ENCODE data around the gene WFDC2.

The WFDC2 gene

DNA sequence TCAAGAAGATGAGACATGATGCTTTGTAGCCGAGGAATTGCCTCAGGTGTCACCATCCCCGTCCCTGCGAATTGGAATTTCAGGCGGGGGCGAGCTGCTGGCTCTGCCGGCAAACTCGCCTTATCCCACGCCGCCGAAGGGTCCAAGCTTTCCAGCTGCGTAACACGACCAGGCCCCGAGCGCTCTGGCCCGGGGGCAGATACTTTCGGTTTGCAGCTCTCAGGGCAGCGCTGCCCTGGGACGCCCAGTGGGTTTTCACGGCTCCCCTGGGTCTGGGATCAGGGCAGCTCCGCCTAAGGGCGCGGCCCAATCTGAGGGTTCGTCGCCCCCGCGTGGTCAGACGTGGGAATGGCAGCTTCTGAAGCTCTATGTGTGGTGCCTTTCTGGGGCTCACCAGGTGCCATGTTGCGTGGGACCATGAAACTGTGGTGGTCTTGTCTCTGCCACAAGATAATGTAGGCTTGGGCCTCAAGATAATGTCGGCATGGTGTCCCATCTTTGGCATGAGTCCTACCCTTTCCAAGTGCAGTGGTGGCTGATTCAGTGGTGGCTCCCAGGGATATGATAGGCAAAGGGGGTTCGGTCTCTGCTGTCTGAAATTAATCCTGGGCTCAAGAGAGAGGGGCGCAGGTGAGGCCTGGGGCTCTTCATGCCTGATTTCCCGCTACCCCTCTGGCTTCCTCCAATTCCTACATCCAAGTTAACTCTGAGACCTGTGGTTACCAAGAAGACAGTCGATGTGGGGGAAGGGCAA, 32.6 kb upstream of the WFDC2 start:
- Histone ChIP-seq H3K4me1 (ENCODE audit: control insufficient read depth, insufficient read depth, low read length) (peaks cover 7% of the 10 kb centered on the region; the same call in 1 of the 2 replicates), H3K36me3 (ENCODE audit: control insufficient read depth, insufficient read depth, low read length) (peaks cover 4% of the 10 kb centered on the region; the same call in 1 of the 2 replicates), H3K27ac (ENCODE audit: low read depth, low read length) (no peak overlapping the region), H3K4me3 (ENCODE audit: low read depth, low read length) (peak overlapping the region; percentile 69), H3K9ac (ENCODE audit: low read depth, low read length) (0 out of 2 replicates have a peak overlapping the region, but pooled peaks have one; percentile 7), H3K27me3 (ENCODE audit: control insufficient read depth, insufficient read depth, low read length) (no peaks in the 10 kb centered on the region), H3K9me3 (ENCODE audit: control insufficient read depth, insufficient read depth, low read length) (no peaks in the 10 kb centered on the region)

DNA sequence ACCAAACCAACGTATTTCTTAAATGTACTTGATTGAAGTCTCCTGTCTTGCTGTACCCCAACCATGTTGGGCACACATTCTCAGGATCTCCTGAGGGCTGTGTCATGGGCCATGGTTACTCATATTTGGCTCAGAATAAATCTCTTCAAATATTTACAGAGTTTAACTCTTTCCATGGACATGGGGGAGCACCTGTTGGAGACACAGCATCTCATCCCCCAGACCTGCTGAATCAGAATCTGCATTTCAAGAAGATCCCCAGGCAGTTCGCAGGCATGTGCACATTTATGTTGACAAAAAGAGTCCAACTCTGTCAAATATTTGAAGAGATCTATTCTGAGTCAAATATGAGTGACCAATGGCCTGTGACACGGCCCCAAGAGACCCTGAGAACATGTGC, 29.1 kb upstream of the WFDC2 start:
- peak overlapping the region; percentile 60 for H3K27ac ChIP-seq (ENCODE audit: low read depth, low read length)
- H3K4me3 ChIP-seq (ENCODE audit: low read depth, low read length): no peak overlapping the region
- no peak overlapping the region for H3K9ac ChIP-seq (ENCODE audit: low read depth, low read length)
- no peaks in the 10 kb centered on the region for H3K9me3 ChIP-seq (ENCODE audit: control insufficient read depth, insufficient read depth, low read length)
- peaks cover 7% of the 10 kb centered on the region; the same call in 1 of the 2 replicates for H3K4me1 ChIP-seq (ENCODE audit: control insufficient read depth, insufficient read depth, low read length)
- H3K36me3 ChIP-seq (ENCODE audit: control insufficient read depth, insufficient read depth, low read length): no peaks in the 10 kb centered on the region
- no peaks in the 10 kb centered on the region for H3K27me3 ChIP-seq (ENCODE audit: control insufficient read depth, insufficient read depth, low read length)

DNA sequence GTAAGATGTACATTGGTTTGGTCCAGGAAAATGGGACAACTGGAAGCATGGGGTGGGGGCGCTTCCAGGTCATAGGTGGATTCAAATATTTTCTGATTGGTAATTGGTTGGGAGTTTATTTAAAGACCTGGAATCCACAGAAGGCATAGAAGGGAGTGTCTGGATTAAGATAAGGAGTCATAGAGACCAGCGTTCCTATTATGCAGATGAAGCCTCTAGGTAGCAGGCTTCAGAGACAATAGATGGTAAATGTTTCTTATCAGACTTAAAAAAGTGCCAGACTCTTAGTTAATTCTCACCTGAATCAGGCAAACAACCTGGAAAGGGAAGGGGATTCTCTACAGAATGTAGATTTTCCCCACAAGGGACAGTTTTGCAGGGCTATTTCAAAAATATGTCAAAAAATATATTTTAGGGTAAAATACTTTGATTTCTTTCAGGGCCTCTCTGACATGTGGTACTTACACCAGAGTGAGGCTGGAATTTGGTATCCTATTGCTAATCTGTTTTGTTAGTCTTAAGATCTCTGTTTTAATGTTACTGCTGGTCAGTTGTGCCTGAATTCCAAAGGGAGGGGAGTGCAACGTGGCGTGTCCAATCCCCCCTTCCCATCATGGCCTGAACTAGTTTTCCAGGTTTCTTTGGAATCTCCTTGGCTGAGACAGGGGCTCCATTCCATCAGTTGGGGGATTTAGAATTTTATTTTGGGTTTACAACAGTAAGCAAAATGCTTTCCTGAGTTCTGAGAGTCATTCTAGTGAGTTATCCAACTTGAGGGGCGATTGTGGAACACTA, 28.5 kb upstream of the WFDC2 start:
- Histone ChIP-seq H3K36me3 (ENCODE audit: control insufficient read depth, insufficient read depth, low read length) (no peaks in the 10 kb centered on the region), H3K4me3 (ENCODE audit: low read depth, low read length) (no peak overlapping the region), H3K9me3 (ENCODE audit: control insufficient read depth, insufficient read depth, low read length) (no peaks in the 10 kb centered on the region), H3K4me1 (ENCODE audit: control insufficient read depth, insufficient read depth, low read length) (peaks cover 7% of the 10 kb centered on the region; the same call in 1 of the 2 replicates), H3K9ac (ENCODE audit: low read depth, low read length) (no peak overlapping the region), H3K27ac (ENCODE audit: low read depth, low read length) (peak overlapping the region; percentile 60), H3K27me3 (ENCODE audit: control insufficient read depth, insufficient read depth, low read length) (no peaks in the 10 kb centered on the region)

GRCh38 chr20:45441746-45442145, 27.8 kb upstream of the WFDC2 start:
- Histone ChIP-seq H3K36me3 (ENCODE audit: control insufficient read depth, insufficient read depth, low read length) (no peaks in the 10 kb centered on the region), H3K9me3 (ENCODE audit: control insufficient read depth, insufficient read depth, low read length) (no peaks in the 10 kb centered on the region), H3K4me1 (ENCODE audit: control insufficient read depth, insufficient read depth, low read length) (peaks cover 7% of the 10 kb centered on the region; the same call in 1 of the 2 replicates), H3K9ac (ENCODE audit: low read depth, low read length) (no peak overlapping the region), H3K27me3 (ENCODE audit: control insufficient read depth, insufficient read depth, low read length) (no peaks in the 10 kb centered on the region), H3K27ac (ENCODE audit: low read depth, low read length) (peak overlapping the region; percentile 30), H3K4me3 (ENCODE audit: low read depth, low read length) (no peak overlapping the region)

GRCh38 chr20:45444050-45444449, 25.5 kb upstream of the WFDC2 start:
- H3K9me3 ChIP-seq (ENCODE audit: control insufficient read depth, insufficient read depth, low read length): no peaks in the 10 kb centered on the region
- H3K9ac ChIP-seq (ENCODE audit: low read depth, low read length): no peak overlapping the region
- H3K27ac ChIP-seq (ENCODE audit: low read depth, low read length): no peak overlapping the region
- peaks cover 7% of the 10 kb centered on the region; the same call in 1 of the 2 replicates for H3K4me1 ChIP-seq (ENCODE audit: control insufficient read depth, insufficient read depth, low read length)
- no peaks in the 10 kb centered on the region for H3K27me3 ChIP-seq (ENCODE audit: control insufficient read depth, insufficient read depth, low read length)
- no peak overlapping the region for H3K4me3 ChIP-seq (ENCODE audit: low read depth, low read length)
- no peaks in the 10 kb centered on the region for H3K36me3 ChIP-seq (ENCODE audit: control insufficient read depth, insufficient read depth, low read length)

- Histone ChIP-seq H3K4me1 (ENCODE audit: control insufficient read depth, insufficient read depth, low read length) (peaks cover 8% of the 10 kb centered on the region), H3K9ac (ENCODE audit: low read depth, low read length) (no peak overlapping the region), H3K27ac (ENCODE audit: low read depth, low read length) (no peak overlapping the region), H3K36me3 (ENCODE audit: control insufficient read depth, insufficient read depth, low read length) (no peaks in the 10 kb centered on the region), H3K27me3 (ENCODE audit: control insufficient read depth, insufficient read depth, low read length) (no peaks in the 10 kb centered on the region), H3K4me3 (ENCODE audit: low read depth, low read length) (no peak overlapping the region), H3K9me3 (ENCODE audit: control insufficient read depth, insufficient read depth, low read length) (no peaks in the 10 kb centered on the region)
Measured at GRCh38 chr20:45445805-45446562, 23.6 kb upstream of the WFDC2 start.

GRCh38 chr20:45448270-45448669, 21.3 kb upstream of the WFDC2 start:
- H3K9ac ChIP-seq (ENCODE audit: low read depth, low read length): no peak overlapping the region
- H3K27me3 ChIP-seq (ENCODE audit: control insufficient read depth, insufficient read depth, low read length): no peaks in the 10 kb centered on the region
- no peak overlapping the region for H3K27ac ChIP-seq (ENCODE audit: low read depth, low read length)
- H3K36me3 ChIP-seq (ENCODE audit: control insufficient read depth, insufficient read depth, low read length): no peaks in the 10 kb centered on the region
- peaks cover 2% of the 10 kb centered on the region; the same call in 1 of the 2 replicates for H3K4me1 ChIP-seq (ENCODE audit: control insufficient read depth, insufficient read depth, low read length)
- no peaks in the 10 kb centered on the region for H3K9me3 ChIP-seq (ENCODE audit: control insufficient read depth, insufficient read depth, low read length)
- H3K4me3 ChIP-seq (ENCODE audit: low read depth, low read length): no peak overlapping the region

- peak overlapping the region; percentile 43 for H3K27ac ChIP-seq (ENCODE audit: low read depth, low read length)
- no peaks in the 10 kb centered on the region for H3K27me3 ChIP-seq (ENCODE audit: control insufficient read depth, insufficient read depth, low read length)
- H3K36me3 ChIP-seq (ENCODE audit: control insufficient read depth, insufficient read depth, low read length): no peaks in the 10 kb centered on the region
- no peaks in the 10 kb centered on the region for H3K9me3 ChIP-seq (ENCODE audit: control insufficient read depth, insufficient read depth, low read length)
- no peak overlapping the region for H3K9ac ChIP-seq (ENCODE audit: low read depth, low read length)
- H3K4me1 ChIP-seq (ENCODE audit: control insufficient read depth, insufficient read depth, low read length): peaks cover 2% of the 10 kb centered on the region; the same call in 1 of the 2 replicates
- H3K4me3 ChIP-seq (ENCODE audit: low read depth, low read length): no peak overlapping the region
Measured at GRCh38 chr20:45449528-45449927, 20.0 kb upstream of the WFDC2 start.

DNA sequence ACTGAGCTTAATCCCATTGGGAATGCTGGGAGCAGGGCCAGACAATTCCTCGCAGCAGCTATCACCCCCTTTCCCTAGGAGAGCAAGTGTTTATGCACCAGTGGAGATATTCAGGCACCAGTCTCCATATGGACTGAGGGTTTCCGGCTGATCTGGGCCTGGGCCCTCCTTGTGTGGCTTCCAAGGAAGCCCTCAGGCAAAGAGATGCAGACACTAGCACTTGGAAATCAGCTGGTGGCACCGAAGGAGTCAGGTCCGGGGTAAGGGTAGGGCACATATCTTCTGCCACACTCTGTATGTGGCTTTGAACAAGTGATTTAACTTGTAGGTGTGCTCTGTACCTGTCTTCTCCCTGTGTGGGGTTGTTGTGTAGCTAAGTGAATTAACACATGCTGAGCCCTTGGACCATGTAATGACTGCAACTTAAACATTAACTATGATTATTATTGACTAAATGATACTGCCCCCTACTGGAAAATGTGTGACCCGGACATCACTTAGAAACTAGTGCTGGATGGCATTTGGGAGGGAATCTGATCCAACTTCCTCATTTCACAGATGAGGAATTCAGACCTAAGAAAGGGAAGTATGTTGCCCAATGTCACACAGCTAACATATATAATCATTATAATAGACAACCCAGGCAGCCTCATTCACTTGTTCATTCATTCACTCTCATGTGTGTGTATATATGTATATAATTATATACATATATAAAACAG, 19.3 kb upstream of the WFDC2 start:
- H3K27ac ChIP-seq (ENCODE audit: low read depth, low read length): peak overlapping the region; percentile 43
- H3K36me3 ChIP-seq (ENCODE audit: control insufficient read depth, insufficient read depth, low read length): no peaks in the 10 kb centered on the region
- no peaks in the 10 kb centered on the region for H3K27me3 ChIP-seq (ENCODE audit: control insufficient read depth, insufficient read depth, low read length)
- no peaks in the 10 kb centered on the region for H3K9me3 ChIP-seq (ENCODE audit: control insufficient read depth, insufficient read depth, low read length)
- H3K4me3 ChIP-seq (ENCODE audit: low read depth, low read length): no peak overlapping the region
- no peak overlapping the region for H3K9ac ChIP-seq (ENCODE audit: low read depth, low read length)
- peaks cover 2% of the 10 kb centered on the region; the same call in 1 of the 2 replicates for H3K4me1 ChIP-seq (ENCODE audit: control insufficient read depth, insufficient read depth, low read length)

DNA sequence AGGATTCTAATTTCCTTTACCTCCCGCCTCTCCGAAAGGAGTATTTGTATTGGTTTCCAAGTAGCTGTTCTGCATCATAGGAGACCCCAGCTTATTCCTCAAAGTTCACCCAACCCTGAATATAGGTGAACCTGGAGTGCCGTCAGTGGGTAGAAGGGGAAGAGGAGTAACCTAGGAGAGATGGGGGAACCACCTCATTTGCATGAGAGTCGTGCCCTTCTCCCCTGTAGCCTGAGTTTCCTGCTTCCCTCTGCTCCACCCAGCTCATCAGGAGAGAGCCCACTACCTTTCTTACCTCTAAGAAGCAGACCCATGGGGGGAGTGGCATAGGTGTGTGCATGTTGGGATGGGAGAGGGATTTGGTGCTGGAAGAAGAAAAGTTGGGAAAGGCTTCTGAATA, 17.3 kb upstream of the WFDC2 start:
- no peaks in the 10 kb centered on the region for H3K9me3 ChIP-seq (ENCODE audit: control insufficient read depth, insufficient read depth, low read length)
- H3K9ac ChIP-seq (ENCODE audit: low read depth, low read length): no peak overlapping the region
- peaks cover 2% of the 10 kb centered on the region; the same call in 1 of the 2 replicates for H3K4me1 ChIP-seq (ENCODE audit: control insufficient read depth, insufficient read depth, low read length)
- H3K27ac ChIP-seq (ENCODE audit: low read depth, low read length): no peak overlapping the region
- H3K4me3 ChIP-seq (ENCODE audit: low read depth, low read length): no peak overlapping the region
- H3K36me3 ChIP-seq (ENCODE audit: control insufficient read depth, insufficient read depth, low read length): no peaks in the 10 kb centered on the region
- H3K27me3 ChIP-seq (ENCODE audit: control insufficient read depth, insufficient read depth, low read length): no peaks in the 10 kb centered on the region

Data from HUES48 (cell line).